A549 (cell line): Measurements from ENCODE around the gene RHBG. TPM values are rescaled to one million over a fixed set of nuclear protein-coding genes. Genes with fewer than 3 reads are reported as not detected.
"Not testable (repeated sequence)": the region's sequence is repeated elsewhere in the genome, so short reads cannot be mapped to it uniquely, and the experiment has no call there.

Source experiments
- ATAC-seq, 2 experiments: fragments of 200-7000 bp in 1 of 2; fragments of >200 bp in 1 of 2; cut with Nextera tagmentation in 1 of 2; cut with Tn5 transposase in 1 of 2; 3 replicates each; pipeline versions ENCODE4 v1.8.0 to v1.9.1; 2018 to 2020; ENCODE audit warnings: mild to moderate bottlenecking in 1 of 2, moderate library complexity in 1 of 2
- CTCF ChIA-PET: fragments of 300-600 bp; sonication (Branson Sonifier 250); formaldehyde crosslinking; extraction: SDS; loops from one replicate; lab custom pipeline; 2021; ENCODE audit warnings: antibody characterized with exemption, inconsistent platforms; lab: Yijun Ruan, JAX
- POLR2A ChIA-PET: fragments of 350-600 bp; formaldehyde crosslinking; extraction: SDS; loops from one replicate; lab custom pipeline; 2021; ENCODE audit warnings: antibody characterized with exemption, inconsistent platforms; lab: Yijun Ruan, JAX
- DNase-seq, 2 experiments: peaks; one replicate each; pipeline versions ENCODE4 v3.0.0 to v3.0.0-alpha.2; 2011 to 2016; ENCODE audit warnings: low read depth in 1 of 2, low spot score in 1 of 2
- FAIRE-seq: peaks from 2 replicates; lab custom pipeline; 2011; peaks lifted over from hg19 to GRCh38; lab: Jason Lieb, UNC
- H3K27ac ChIP-seq, 2 experiments: fragments of >200 bp; sonication (Bioruptor Twin); formaldehyde crosslinking; 3 replicates each; pipeline ENCODE4 v1.5.1; 2016 to 2017
- H3K4me1 ChIP-seq: fragments of >200 bp; sonication (Bioruptor Twin); formaldehyde crosslinking; 3 replicates; pipeline ENCODE4 v1.6.1; 2016
- H3K4me2 ChIP-seq: fragments of >200 bp; sonication (Bioruptor Twin); formaldehyde crosslinking; 3 replicates; pipeline ENCODE4 v1.6.1; 2016
- H3K4me3 ChIP-seq: fragments of >200 bp; sonication (Bioruptor Twin); formaldehyde crosslinking; 3 replicates; pipeline ENCODE4 v1.5.1; 2016
- H3K9me3 ChIP-seq: fragments of >200 bp; sonication (Bioruptor Twin); formaldehyde crosslinking; 3 replicates; pipeline ENCODE4 v1.6.1; 2016
- ATOH8 ChIP-seq: fragments of 250-450 bp; sonication (Bioruptor Pico); IDR thresholded peaks from 2 replicates; pipeline ENCODE4 v1.5.0; 2020; ENCODE audit warnings: low read depth, mild to moderate bottlenecking, moderate library complexity
- BHLHE40 ChIP-seq: IDR thresholded peaks from 2 replicates; pipeline ENCODE4 v1.6.1; 2012; ENCODE audit warnings: low read depth, low read length, inconsistent platforms
- E2F6 ChIP-seq: IDR thresholded peaks from 2 replicates; pipeline ENCODE4 v1.6.1; 2012; ENCODE audit warnings: low read depth, borderline replicate concordance
- EHF ChIP-seq: fragments of 250-450 bp; sonication (Bioruptor Pico); IDR thresholded peaks from 2 replicates; pipeline ENCODE4 v1.5.0; 2020; ENCODE audit warnings: mild to moderate bottlenecking
- ESRRA ChIP-seq: fragments of 150-350 bp; IDR thresholded peaks from 2 replicates; pipeline ENCODE4 v1.6.1; 2014; ENCODE audit warnings: mild to moderate bottlenecking, low read length, borderline replicate concordance
- FOSB ChIP-seq: fragments of 250-450 bp; sonication (Bioruptor Pico); IDR thresholded peaks from 2 replicates; pipeline ENCODE4 v1.5.0; 2020; ENCODE audit warnings: mild to moderate bottlenecking, moderate library complexity
- FOSL2 ChIP-seq, 2 experiments: fragments of 450-650 bp in 1 of 2; fragments of >200 bp in 1 of 2; sonication (Bioruptor Twin) in 1 of 2; formaldehyde crosslinking; IDR thresholded peaks; 2 replicates each; pipeline versions ENCODE4 v1.5.0 to v1.6.1; 2016 to 2020; ENCODE audit warnings: mild to moderate bottlenecking in 1 of 2, moderate library complexity in 1 of 2
- FOXS1 ChIP-seq: fragments of 250-450 bp; sonication (Bioruptor Pico); IDR thresholded peaks from 2 replicates; pipeline ENCODE4 v1.5.0; 2020; ENCODE audit warnings: mild to moderate bottlenecking, moderate library complexity
- HDAC2 ChIP-seq: fragments of 200-600 bp; sonication (generic); IDR thresholded peaks from 2 replicates; pipeline ENCODE4 v1.6.1; 2016
- HES2 ChIP-seq: fragments of >200 bp; sonication (Bioruptor Twin); formaldehyde crosslinking; IDR thresholded peaks from 2 replicates; pipeline ENCODE4 v1.6.1; 2016
- HEYL ChIP-seq: fragments of 250-450 bp; sonication (Bioruptor Pico); IDR thresholded peaks from 2 replicates; pipeline ENCODE4 v1.8.0; 2021; ENCODE audit warnings: mild to moderate bottlenecking, moderate library complexity
- HOXA7 ChIP-seq: fragments of 250-450 bp; sonication (Bioruptor Pico); IDR thresholded peaks from 2 replicates; pipeline ENCODE4 v1.5.0; 2020; ENCODE audit warnings: mild to moderate bottlenecking, moderate library complexity
- HOXB13 ChIP-seq: fragments of 250-450 bp; sonication (Bioruptor Pico); IDR thresholded peaks from 2 replicates; pipeline ENCODE4 v1.5.0; 2020; ENCODE audit warnings: low read depth, mild to moderate bottlenecking, moderate library complexity
- HOXB5 ChIP-seq: fragments of 250-450 bp; sonication (Bioruptor Pico); IDR thresholded peaks from 2 replicates; pipeline ENCODE4 v1.5.0; 2020; ENCODE audit warnings: mild to moderate bottlenecking, moderate library complexity
- JUN ChIP-seq, 2 experiments: fragments of >200 bp; sonication (Bioruptor Twin); formaldehyde crosslinking; IDR thresholded peaks; 2 replicates in 1 of 2; 3 replicates in 1 of 2; pipeline ENCODE4 v1.6.1; 2016 to 2017
- KDM5A ChIP-seq: fragments of 200-600 bp; sonication (generic); IDR thresholded peaks from 2 replicates; pipeline ENCODE4 v1.6.1; 2016; ENCODE audit warnings: antibody characterized with exemption, mild to moderate bottlenecking
- MAFK ChIP-seq: fragments of 450-650 bp; IDR thresholded peaks from 2 replicates; pipeline ENCODE4 v1.6.1; 2014; ENCODE audit not compliant: partially characterized antibody
- NFE2L2 ChIP-seq: fragments of 150-350 bp; conservative IDR thresholded peaks from 2 replicates; pipeline ENCODE4 v1.6.1; 2014; ENCODE audit warnings: low read length
- PBX3 ChIP-seq: IDR thresholded peaks from 2 replicates; pipeline ENCODE4 v1.6.1; 2012
- RCOR1 ChIP-seq: fragments of 150-350 bp; IDR thresholded peaks from 2 replicates; pipeline ENCODE4 v1.6.1; 2014; ENCODE audit warnings: antibody characterized with exemption, low read length, low read depth
- RFX5 ChIP-seq: fragments of 450-650 bp; IDR thresholded peaks from 2 replicates; pipeline ENCODE4 v1.7.1; 2014; ENCODE audit warnings: antibody characterized with exemption, mild to moderate bottlenecking, moderate library complexity
- RNF2 ChIP-seq: fragments of 200-600 bp; sonication (generic); IDR thresholded peaks from 2 replicates; pipeline ENCODE4 v1.6.1; 2016; ENCODE audit warnings: low read depth, mild to moderate bottlenecking, antibody characterized with exemption, moderate library complexity, borderline replicate concordance
- TP53 ChIP-seq: fragments of 250-450 bp; sonication (Bioruptor Pico); IDR thresholded peaks from 2 replicates; pipeline ENCODE4 v1.5.0; 2021; ENCODE audit warnings: mild to moderate bottlenecking, moderate library complexity
- ZNF302 ChIP-seq: fragments of 250-450 bp; sonication (Bioruptor Pico); IDR thresholded peaks from 2 replicates; pipeline ENCODE4 v1.9.0; 2021; ENCODE audit warnings: inconsistent platforms, mild to moderate bottlenecking, moderate library complexity
- WGBS: methylation state at CpG from one replicate; pipeline ENCODE4 v1.1.6; 2017; ENCODE audit errors: missing lambda C conversion rate; 5-methylcytosine and 5-hydroxymethylcytosine counted together
- polyA plus RNA-seq, 4 experiments: library from polyadenylated mRNA; depleted of rRNA in 3 of 4; stranded (reverse); fragments of >200 nt; fragmentation: RNase III in 1 of 4; extraction: RNeasy Plus Mini Kit Qiagen cat#74134 plus additional on column Dnase treatment in 1 of 4; gene quantifications; 2 replicates in 3 of 4; 3 replicates in 1 of 4; pipeline ENCODE4 v1.2.3, GENCODE V29; 2011 to 2017
- TF ChIP-seq, protein P1 (sequence below): fragments of 450-650 bp; IDR thresholded peaks from 2 replicates; pipeline ENCODE4 v1.6.1; 2014; ENCODE audit warnings: antibody characterized with exemption
- TF ChIP-seq, protein P2 (sequence below): IDR thresholded peaks from 2 replicates; pipeline ENCODE4 v1.6.1; 2012
- TF ChIP-seq, protein P3 (sequence below): fragments of 150-350 bp; IDR thresholded peaks from 2 replicates; pipeline ENCODE4 v1.6.1; 2014; ENCODE audit warnings: low read depth, mild to moderate bottlenecking, low read length
- TF ChIP-seq, protein P4 (sequence below): fragments of >200 bp; sonication (Bioruptor Twin); formaldehyde crosslinking; IDR thresholded peaks from 3 replicates; pipeline ENCODE4 v1.5.1; 2016

Gene RHBG
- polyA plus RNA-seq, 2 of the 4 experiments (the other 2 are of a cell fraction), result 0.06 TPM; not detected in 1

DNA sequence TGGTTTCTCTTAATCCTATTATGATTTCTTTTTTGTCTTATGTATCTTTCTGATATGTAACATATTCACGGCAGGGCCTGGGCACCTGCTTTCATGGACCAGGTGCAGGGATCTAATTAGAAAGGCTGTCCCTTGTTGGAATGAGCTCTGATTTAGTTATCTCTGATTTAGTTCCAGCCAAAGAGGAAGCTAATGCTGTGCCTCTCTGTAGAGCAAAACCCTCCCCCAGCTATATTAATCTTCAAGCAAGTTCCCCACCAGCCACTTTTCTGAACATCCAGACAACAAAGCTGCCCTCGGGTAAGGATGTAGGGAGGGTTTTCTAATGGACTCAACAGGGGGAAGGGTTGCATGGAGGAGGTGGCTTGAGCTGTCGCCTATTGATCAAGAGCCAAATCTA lies 24.6 kb upstream of the RHBG start:
- WGBS, result 65% methylated on average over 3 of the region's 3 CpGs
- POLR2A ChIA-PET, result no interaction called here
- FAIRE-seq, result no peak

GRCh38 chr1:156346035-156346434 lies 23.0 kb upstream of the RHBG start:
- ATAC-seq, H3K9me3 ChIP-seq, DNase-seq, POLR2A ChIA-PET, H3K27ac ChIP-seq, H3K4me3 ChIP-seq, H3K4me2 ChIP-seq, H3K4me1 ChIP-seq, FAIRE-seq: not testable (repeated sequence)
- CTCF ChIA-PET, result interaction anchor here (0.7 to 6.9 kb wide), 6 partner anchors 10 to 100 kb away, joined by 3 to 36 read pairs (median 8); no protein-coding TSS in a partner anchor
- WGBS, result 89% methylated on average over 2 of the region's 2 CpGs

More for the DNA sequence above, 24.6 kb upstream of the RHBG start:
- ATAC-seq (no peak), DNase-seq (no peak)
- H3K9me3 ChIP-seq, result no peaks in the 10 kb centered on the region
- TF ChIP-seq FOSB (CRISPR knock-in tag) (no peak), HOXB13 (CRISPR knock-in tag) (no peak), E2F6 (no peak), JUN (IDR thresholded peaks at IDR 0.05) (no peak), PBX3 (no peak), EHF (CRISPR knock-in tag) (no peak), RCOR1 (no peak), NFE2L2 (no peak), ZNF302 (CRISPR knock-in tag) (no peak), RNF2 (no peak), RFX5 (no peak), ATOH8 (no peak), ESRRA (no peak), BHLHE40 (no peak), HDAC2 (no peak), FOXS1 (CRISPR knock-in tag) (no peak)
- TF ChIP-seq, protein P1, sequence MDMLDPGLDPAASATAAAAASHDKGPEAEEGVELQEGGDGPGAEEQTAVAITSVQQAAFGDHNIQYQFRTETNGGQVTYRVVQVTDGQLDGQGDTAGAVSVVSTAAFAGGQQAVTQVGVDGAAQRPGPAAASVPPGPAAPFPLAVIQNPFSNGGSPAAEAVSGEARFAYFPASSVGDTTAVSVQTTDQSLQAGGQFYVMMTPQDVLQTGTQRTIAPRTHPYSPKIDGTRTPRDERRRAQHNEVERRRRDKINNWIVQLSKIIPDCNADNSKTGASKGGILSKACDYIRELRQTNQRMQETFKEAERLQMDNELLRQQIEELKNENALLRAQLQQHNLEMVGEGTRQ, result no peak
- H3K4me1 ChIP-seq, result no peaks in the 10 kb centered on the region
- CTCF ChIA-PET, result interaction anchor here (0.7 to 6.9 kb wide), 9 partner anchors 11 to 247 kb away, joined by 3 to 36 read pairs (median 4); no protein-coding TSS in a partner anchor
- H3K4me3 ChIP-seq, result no peak overlapping the region
- no peak overlapping the region for H3K27ac ChIP-seq
- no peak overlapping the region for H3K4me2 ChIP-seq

DNA sequence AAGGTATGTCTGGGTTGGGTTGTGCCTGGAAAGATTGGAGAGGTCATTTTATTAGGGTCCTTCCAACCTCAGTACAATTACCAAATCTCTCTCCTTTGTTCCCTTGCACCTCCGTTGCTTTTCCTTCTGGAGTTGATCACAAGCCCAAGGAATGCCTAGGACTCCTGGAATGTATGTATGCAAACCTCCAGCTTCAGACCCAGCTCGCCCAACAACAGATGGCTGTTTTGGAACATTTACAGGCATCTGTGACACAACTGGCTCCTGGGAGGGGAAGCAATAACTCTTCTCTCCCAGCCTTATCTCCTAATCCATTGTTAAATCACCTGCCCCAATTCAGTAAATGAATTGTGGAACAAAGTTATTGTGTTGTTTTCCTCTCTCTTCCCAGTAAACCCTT lies 22.4 kb upstream of the RHBG start:
- Histone ChIP-seq H3K9me3 (no peaks in the 10 kb centered on the region), H3K27ac (no peak overlapping the region), H3K4me1 (no peaks in the 10 kb centered on the region), H3K4me2 (no peak overlapping the region), H3K4me3 (no peak overlapping the region)
- ATAC-seq, result no peak
- no peak for FAIRE-seq
- no peak for DNase-seq
- CTCF ChIA-PET, result interaction anchor here (1.6 to 6.9 kb wide), 5 partner anchors 9 to 99 kb away, joined by 6 to 36 read pairs (median 8); no protein-coding TSS in a partner anchor
- 31% methylated on average over 2 of the region's 2 CpGs for WGBS
- POLR2A ChIA-PET, result no interaction called here
- no peak for TF ChIP-seq FOSL2 (IDR thresholded peaks at IDR 0.05)
- TF ChIP-seq FOSL2 (CRISPR knock-in tag; IDR thresholded peaks at IDR 0.05), result no peak
- TF ChIP-seq HDAC2, result no peak
- TF ChIP-seq HES2, result no peak
- TF ChIP-seq HOXB5 (CRISPR knock-in tag), result no peak
- no peak for TF ChIP-seq RFX5
- no peak for TF ChIP-seq NFE2L2
- TF ChIP-seq ZNF302 (CRISPR knock-in tag), result no peak
- TF ChIP-seq HOXA7 (CRISPR knock-in tag), result no peak
- no peak for TF ChIP-seq HEYL (CRISPR knock-in tag)
- TF ChIP-seq RNF2, result no peak
- TF ChIP-seq MAFK, result no peak
- TF ChIP-seq KDM5A, result no peak
- TF ChIP-seq TP53 (CRISPR knock-in tag), result no peak
- TF ChIP-seq, protein P2, sequence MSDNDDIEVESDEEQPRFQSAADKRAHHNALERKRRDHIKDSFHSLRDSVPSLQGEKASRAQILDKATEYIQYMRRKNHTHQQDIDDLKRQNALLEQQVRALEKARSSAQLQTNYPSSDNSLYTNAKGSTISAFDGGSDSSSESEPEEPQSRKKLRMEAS, result no peak
- TF ChIP-seq, protein P3, sequence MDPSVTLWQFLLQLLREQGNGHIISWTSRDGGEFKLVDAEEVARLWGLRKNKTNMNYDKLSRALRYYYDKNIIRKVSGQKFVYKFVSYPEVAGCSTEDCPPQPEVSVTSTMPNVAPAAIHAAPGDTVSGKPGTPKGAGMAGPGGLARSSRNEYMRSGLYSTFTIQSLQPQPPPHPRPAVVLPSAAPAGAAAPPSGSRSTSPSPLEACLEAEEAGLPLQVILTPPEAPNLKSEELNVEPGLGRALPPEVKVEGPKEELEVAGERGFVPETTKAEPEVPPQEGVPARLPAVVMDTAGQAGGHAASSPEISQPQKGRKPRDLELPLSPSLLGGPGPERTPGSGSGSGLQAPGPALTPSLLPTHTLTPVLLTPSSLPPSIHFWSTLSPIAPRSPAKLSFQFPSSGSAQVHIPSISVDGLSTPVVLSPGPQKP, result no peak
- TF ChIP-seq, protein P4, sequence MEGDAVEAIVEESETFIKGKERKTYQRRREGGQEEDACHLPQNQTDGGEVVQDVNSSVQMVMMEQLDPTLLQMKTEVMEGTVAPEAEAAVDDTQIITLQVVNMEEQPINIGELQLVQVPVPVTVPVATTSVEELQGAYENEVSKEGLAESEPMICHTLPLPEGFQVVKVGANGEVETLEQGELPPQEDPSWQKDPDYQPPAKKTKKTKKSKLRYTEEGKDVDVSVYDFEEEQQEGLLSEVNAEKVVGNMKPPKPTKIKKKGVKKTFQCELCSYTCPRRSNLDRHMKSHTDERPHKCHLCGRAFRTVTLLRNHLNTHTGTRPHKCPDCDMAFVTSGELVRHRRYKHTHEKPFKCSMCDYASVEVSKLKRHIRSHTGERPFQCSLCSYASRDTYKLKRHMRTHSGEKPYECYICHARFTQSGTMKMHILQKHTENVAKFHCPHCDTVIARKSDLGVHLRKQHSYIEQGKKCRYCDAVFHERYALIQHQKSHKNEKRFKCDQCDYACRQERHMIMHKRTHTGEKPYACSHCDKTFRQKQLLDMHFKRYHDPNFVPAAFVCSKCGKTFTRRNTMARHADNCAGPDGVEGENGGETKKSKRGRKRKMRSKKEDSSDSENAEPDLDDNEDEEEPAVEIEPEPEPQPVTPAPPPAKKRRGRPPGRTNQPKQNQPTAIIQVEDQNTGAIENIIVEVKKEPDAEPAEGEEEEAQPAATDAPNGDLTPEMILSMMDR, result no peak
- TF ChIP-seq FOSB (CRISPR knock-in tag), result no peak
